Measurements from ENCODE around the gene ALKBH7. TPM values are rescaled to one million over a fixed set of nuclear protein-coding genes. Genes with fewer than 3 reads are reported as not detected.

Gene ALKBH7
- total RNA-seq, 1 donor from 2014 or later = 66.8 TPM

- Mint-ChIP-seq H3K9me3 (ENCODE audit: unreplicated experiment) (peaks cover 6% of the 10 kb centered on the region), H3K27me3 (ENCODE audit: unreplicated experiment) (peaks cover 20% of the 10 kb centered on the region), H3K36me3 (ENCODE audit: low read depth, unreplicated experiment) (peaks cover 31% of the 10 kb centered on the region), H3K4me1 (ENCODE audit: unreplicated experiment) (peaks cover 15% of the 10 kb centered on the region), H3K27ac (ENCODE audit: unreplicated experiment) (no peak overlapping the region), H3K4me3 (ENCODE audit: unreplicated experiment) (peak overlapping the region; percentile 69)
- no peak for DNase-seq (ENCODE audit: low spot score)
- TF ChIP-seq CTCF (IDR thresholded peaks at IDR 0.05; ENCODE audit: unreplicated experiment) = no peak
Measured at GRCh38 chr19:6421075-6422014, 48.8 kb downstream of the ALKBH7 start.

GRCh38 chr19:6423499-6424194 lies 51.1 kb downstream of the ALKBH7 start:
- TF ChIP-seq CTCF (IDR thresholded peaks at IDR 0.05; ENCODE audit: unreplicated experiment) = no peak
- H3K36me3 Mint-ChIP-seq (ENCODE audit: low read depth, unreplicated experiment) = peaks cover 26% of the 10 kb centered on the region
- H3K4me3 Mint-ChIP-seq (ENCODE audit: unreplicated experiment) = peak overlapping the region; percentile 96
- H3K4me1 Mint-ChIP-seq (ENCODE audit: unreplicated experiment) = peaks cover 15% of the 10 kb centered on the region
- H3K27me3 Mint-ChIP-seq (ENCODE audit: unreplicated experiment) = peaks cover 20% of the 10 kb centered on the region
- peak overlapping the region; percentile 77 for H3K27ac Mint-ChIP-seq (ENCODE audit: unreplicated experiment)
- peaks cover 6% of the 10 kb centered on the region for H3K9me3 Mint-ChIP-seq (ENCODE audit: unreplicated experiment)
- peak; percentile 52 for DNase-seq (ENCODE audit: low spot score)

DNA sequence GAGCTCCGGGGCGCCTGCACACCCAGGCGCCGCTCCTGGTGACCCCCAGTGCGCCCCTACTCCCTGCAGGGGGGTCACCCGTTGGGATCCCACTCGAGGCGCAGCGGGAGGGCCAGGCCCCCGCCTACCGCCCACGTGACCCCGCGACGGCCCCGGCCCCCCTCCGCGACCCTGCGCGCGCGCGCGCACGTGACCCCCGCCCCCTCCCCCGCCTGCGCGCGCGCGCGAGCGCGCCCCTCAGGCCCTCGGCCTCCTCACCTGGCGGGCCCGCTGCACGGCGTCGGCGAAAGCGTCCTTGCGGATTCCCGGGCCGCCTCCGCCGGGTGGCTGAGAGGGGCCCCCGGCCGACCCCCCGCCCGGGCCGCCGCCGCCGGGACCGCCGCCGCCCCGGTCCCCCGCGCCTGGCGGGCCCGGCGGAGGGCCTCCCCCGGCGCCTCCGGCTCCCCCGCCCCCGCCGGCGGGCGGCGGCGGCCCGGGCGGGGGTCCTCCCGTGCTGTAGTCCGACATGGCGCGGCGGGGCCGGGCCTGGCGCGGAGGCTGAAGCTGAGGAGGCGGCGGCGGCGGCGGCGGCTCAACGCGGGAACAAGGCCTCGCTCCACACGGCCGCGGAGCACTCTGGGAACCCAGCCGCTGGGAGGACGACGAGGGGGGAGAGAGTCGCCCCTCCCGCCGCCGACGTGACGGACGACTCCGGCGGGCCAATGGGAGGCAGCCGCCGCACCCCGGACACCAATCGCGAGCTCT lies 51.8 kb downstream of the ALKBH7 start, which contains the start of gene KHSRP:
TSS of gene KHSRP (minus strand) at position 617 of the 744 bp plus-strand sequence. CDS start at position 507, 110 bp downstream.
- Mint-ChIP-seq H3K27me3 (ENCODE audit: unreplicated experiment) (peaks cover 18% of the 10 kb centered on the region), H3K27ac (ENCODE audit: unreplicated experiment) (peak within 1 kb of the TSS; percentile 80), H3K36me3 (ENCODE audit: low read depth, unreplicated experiment) (peaks cover 26% of the 10 kb centered on the region), H3K9me3 (ENCODE audit: unreplicated experiment) (peaks cover 6% of the 10 kb centered on the region), H3K4me3 (ENCODE audit: unreplicated experiment) (peak within 1 kb of the TSS; percentile 96), H3K4me1 (ENCODE audit: unreplicated experiment) (peaks cover 15% of the 10 kb centered on the region)
- TF ChIP-seq CTCF (IDR thresholded peaks at IDR 0.05; ENCODE audit: unreplicated experiment) = no peak
- DNase-seq (ENCODE audit: low spot score) = peak; percentile 31

Small RNA genes lying within 50 kb of the gene (microRNA-seq; reads per million reads assigned to microRNA genes)
- gene MIR3940 (ENCODE audit: unreplicated experiment) (29.6 reads per million, percentile 72 among the genes with 10 or more reads in this experiment), gene MIR6790 (ENCODE audit: unreplicated experiment) (0.83 reads per million, percentile 7 among the genes with 10 or more reads in this experiment), gene MIR6885 (ENCODE audit: unreplicated experiment) (4.4 reads per million, percentile 46 among the genes with 10 or more reads in this experiment)

Other genes with a start within 250 kb of the ALKBH7 start
- not detected for gene ACSBG2, start 237.1 kb upstream of the ALKBH7 start, total RNA-seq (ENCODE audit: unreplicated experiment)
- 59.2 TPM for gene MLLT1, start 92.8 kb upstream of the ALKBH7 start, total RNA-seq (ENCODE audit: unreplicated experiment)
- gene ACER1, start 39.2 kb upstream of the ALKBH7 start, total RNA-seq (ENCODE audit: unreplicated experiment) = not detected
- 105 TPM for gene CLPP, start 11.3 kb upstream of the ALKBH7 start, total RNA-seq (ENCODE audit: unreplicated experiment)
- gene PSPN, start 3.1 kb downstream of the ALKBH7 start, total RNA-seq (ENCODE audit: unreplicated experiment) = 4.6 TPM
- 95.5 TPM for gene GTF2F1, start 20.4 kb downstream of the ALKBH7 start, total RNA-seq (ENCODE audit: unreplicated experiment)
- gene KHSRP, start 52.0 kb downstream of the ALKBH7 start, total RNA-seq (ENCODE audit: unreplicated experiment) = 290 TPM
- gene SLC25A41, start 61.0 kb downstream of the ALKBH7 start, total RNA-seq (ENCODE audit: unreplicated experiment) = 0.23 TPM
- 20.7 TPM for gene SLC25A23, start 87.0 kb downstream of the ALKBH7 start, total RNA-seq (ENCODE audit: unreplicated experiment)
- 0.44 TPM for gene CRB3, start 91.5 kb downstream of the ALKBH7 start, total RNA-seq (ENCODE audit: unreplicated experiment)
- gene DENND1C, start 109.0 kb downstream of the ALKBH7 start, total RNA-seq (ENCODE audit: unreplicated experiment) = 1.5 TPM
- 0.21 TPM for gene TUBB4A, start 129.5 kb downstream of the ALKBH7 start, total RNA-seq (ENCODE audit: unreplicated experiment)
- 3.0 TPM for gene TNFSF9, start 158.2 kb downstream of the ALKBH7 start, total RNA-seq (ENCODE audit: unreplicated experiment)
- 0.51 TPM for gene CD70, start 218.4 kb downstream of the ALKBH7 start, total RNA-seq (ENCODE audit: unreplicated experiment)

Data from endothelial cell (in vitro differentiated cells).